Right atrium auricular region (tissue), 2 donors: ENCODE results near the gene KRTAP2-4. TPM values are rescaled to one million over a fixed set of nuclear protein-coding genes. Genes with fewer than 3 reads are reported as not detected.
"Not testable (repeated sequence)": the region's sequence is repeated elsewhere in the genome, so short reads cannot be mapped to it uniquely, and the experiment has no call there.

Experiments used
- DNase-seq: peaks from one replicate; pipeline ENCODE4 v3.0.0-alpha.2; 2019; ENCODE audit warnings: low spot score
- H3K27ac ChIP-seq, 2 donors: fragments of 200-600 bp; sonication (generic); 1 replicate in 1 of 2; 2 replicates in 1 of 2; pipeline ENCODE4 v1.5.1; 2016 to 2019
- H3K27me3 ChIP-seq, 2 donors: fragments of 200-600 bp; sonication (generic); one replicate each; pipeline versions ENCODE4 v1.5.1 to v1.6.0; 2017 to 2019
- H3K36me3 ChIP-seq: fragments of 200-600 bp; sonication (generic); one replicate; pipeline ENCODE4 v1.5.1; 2016
- H3K4me1 ChIP-seq, 2 donors: fragments of 200-600 bp; sonication (generic); one replicate each; pipeline versions ENCODE4 v1.5.1 to v1.6.0; 2017 to 2019
- H3K4me3 ChIP-seq, 2 donors: fragments of 200-600 bp; sonication (generic); 1 replicate in 1 of 2; 2 replicates in 1 of 2; pipeline ENCODE4 v1.5.1; 2017 to 2019; ENCODE audit warnings: mild to moderate bottlenecking in 1 of 2, moderate library complexity in 1 of 2
- H3K9me3 ChIP-seq, 2 donors: fragments of 200-600 bp; sonication (generic); one replicate each; pipeline ENCODE4 v1.5.1; 2019
- CTCF ChIP-seq, 2 donors: fragments of 200-600 bp; sonication (generic); IDR thresholded peaks; one replicate each; pipeline ENCODE4 v1.5.1; 2019; ENCODE audit warnings: antibody characterized with exemption in 2 of 2
- total RNA-seq, 2 donors: library from RNA; depleted of rRNA; stranded (reverse); fragments of >200 nt; gene quantifications; one replicate each; pipeline ENCODE4 v1.1.0, GENCODE V29; 2016

Gene KRTAP2-4
- total RNA-seq, 2 donors from 2014 or later = not detected

GRCh38 chr17:41048441-41048840 is 17.2 kb downstream of the KRTAP2-4 start:
- no peak for DNase-seq
- Histone ChIP-seq H3K4me1 (no peaks in the 10 kb centered on the region), H3K27ac (no peak overlapping the region), H3K27me3 (no peaks in the 10 kb centered on the region), H3K9me3 (peaks cover 0 to 4% of the 10 kb centered on the region in 2 donors), H3K4me3 (no peak overlapping the region), H3K36me3 (no peaks in the 10 kb centered on the region)
- TF ChIP-seq CTCF (IDR thresholded peaks at IDR 0.05) = no peak

- DNase-seq, H3K27me3 ChIP-seq, H3K4me1 ChIP-seq, H3K9me3 ChIP-seq, H3K36me3 ChIP-seq, H3K4me3 ChIP-seq, H3K27ac ChIP-seq: not testable (repeated sequence)
These were observed 18.8 kb downstream of the KRTAP2-4 start, which contains the start of gene KRTAP2-1 for GRCh38 chr17:41046735-41047465. Gene KRTAP2-1, minus strand, starts transcription at chr17:41047316. Its CDS starts 49 bp downstream, at chr17:41047267.

- H3K27me3 ChIP-seq = no peaks in the 10 kb centered on the region
- no peak overlapping the region for H3K27ac ChIP-seq
- no peaks in the 10 kb centered on the region for H3K36me3 ChIP-seq
- no peak overlapping the region for H3K4me3 ChIP-seq
- TF ChIP-seq CTCF (IDR thresholded peaks at IDR 0.05) = no peak
- no peak for DNase-seq
- H3K9me3 ChIP-seq = no peaks in the 10 kb centered on the region
- no peaks in the 10 kb centered on the region for H3K4me1 ChIP-seq
These were observed 22.7 kb downstream of the KRTAP2-4 start for GRCh38 chr17:41042953-41043352.

- not testable (repeated sequence) for H3K9me3 ChIP-seq, H3K27me3 ChIP-seq, H3K4me1 ChIP-seq, H3K4me3 ChIP-seq, H3K27ac ChIP-seq, DNase-seq, H3K36me3 ChIP-seq
These were observed 24.7 kb downstream of the KRTAP2-4 start, which contains the start of gene KRTAP1-1 for GRCh38 chr17:41040783-41041571. Gene KRTAP1-1, minus strand, starts transcription at chr17:41041450. Its CDS starts 53 bp downstream, at chr17:41041397.

- Histone ChIP-seq H3K9me3 (no peaks in the 10 kb centered on the region), H3K27ac (no peak overlapping the region), H3K4me3 (no peak overlapping the region), H3K4me1 (no peaks in the 10 kb centered on the region), H3K27me3 (no peaks in the 10 kb centered on the region), H3K36me3 (no peaks in the 10 kb centered on the region)
- no peak for DNase-seq
- TF ChIP-seq CTCF (IDR thresholded peaks at IDR 0.05) = no peak
These were observed 27.8 kb downstream of the KRTAP2-4 start for GRCh38 chr17:41037853-41038350.

- H3K9me3 ChIP-seq, H3K27me3 ChIP-seq, H3K36me3 ChIP-seq, H3K4me1 ChIP-seq, H3K27ac ChIP-seq, DNase-seq, H3K4me3 ChIP-seq: not testable (repeated sequence)
These were observed 31.2 kb downstream of the KRTAP2-4 start, which contains the start of gene KRTAP1-3 for GRCh38 chr17:41034346-41034935. Gene KRTAP1-3, minus strand, starts transcription at chr17:41034874. Its CDS starts 53 bp downstream, at chr17:41034821.
